ENCODE data around the gene OBSL1. TPM values are rescaled to one million over a fixed set of nuclear protein-coding genes. Genes with fewer than 3 reads are reported as not detected.

The OBSL1 gene
- total RNA-seq, 1 donor from 2014 or later, result 40.4 TPM

Small RNAs within 50 kb of the gene (small RNA-seq; reads per million reads assigned to genes)
- gene MIR3132, result not detected
- not detected for gene RN7SKP213

Other genes with a start within 250 kb of the OBSL1 start
- gene RESP18, start 238.8 kb downstream of the OBSL1 start, total RNA-seq, result 0.82 TPM
- 13.9 TPM for gene DNPEP, start 183.6 kb downstream of the OBSL1 start, total RNA-seq
- 0.41 TPM for gene DES, start 153.2 kb downstream of the OBSL1 start, total RNA-seq
- 13.0 TPM for gene SPEG, start 136.7 kb downstream of the OBSL1 start, total RNA-seq
- gene GMPPA, start 72.6 kb downstream of the OBSL1 start, total RNA-seq, result 13.0 TPM
- gene ASIC4, start 57.1 kb downstream of the OBSL1 start, total RNA-seq, result 2.9 TPM
- gene CHPF, start 27.7 kb downstream of the OBSL1 start, total RNA-seq, result 24.1 TPM
- 14.7 TPM for gene TMEM198, start 27.5 kb downstream of the OBSL1 start, total RNA-seq
- gene INHA, start 771 bp upstream of the OBSL1 start, total RNA-seq, result 0.41 TPM
- 13.0 TPM for gene STK11IP, start 26.3 kb upstream of the OBSL1 start, total RNA-seq
- gene SLC4A3, start 56.1 kb upstream of the OBSL1 start, total RNA-seq, result 31.8 TPM

Data from frontal cortex (tissue), 1 donor.